Left ventricle myocardium superior (tissue), 1 donor: Measurements from ENCODE around the gene CSRP2. TPM values are rescaled to one million over a fixed set of nuclear protein-coding genes. Genes with fewer than 3 reads are reported as not detected.

Experiments used
- ATAC-seq: fragments of 200-7000 bp; cut with Tn5 transposase; one replicate; pipeline ENCODE4 v1.9.1; 2020; ENCODE audit warnings: mild to moderate bottlenecking, moderate library complexity
- DNase-seq: peaks from one replicate; pipeline ENCODE4 v3.0.0-alpha.2; 2020
- intact Hi-C: fragments of 100-400 bp; cut with micrococcal nuclease; formaldehyde crosslinking; loops from one replicate; pipeline ENCODE4 v1.11.0; 2022
- long read RNA-seq: library from polyadenylated mRNA; unstranded; transcript quantifications from one replicate; pipeline ENCODE4 v2.0.0, GENCODE V29; 2021
- total RNA-seq: library from RNA; stranded (reverse); fragmentation: NEBNext Ultra II Directional; extraction: Animal tissue kit (Norgen Biotek cat#: 25700); gene quantifications from one replicate; pipeline ENCODE4 v1.2.1, GENCODE V29; 2021
- donor health status: DM: no; HTN: yes; CAD: no; lungs with severe emphysema.

CSRP2 gene
- total RNA-seq: 54.1 TPM
- long read RNA-seq, transcript CSRP2-201 (6 exons, 943 nt): major isoform, 48 of 59 reads
- long read RNA-seq, partial matches to known transcripts: 5 of 59 reads
- long read RNA-seq, other reads (novel, unspliced or antisense): 1 of 59 reads

DNA sequence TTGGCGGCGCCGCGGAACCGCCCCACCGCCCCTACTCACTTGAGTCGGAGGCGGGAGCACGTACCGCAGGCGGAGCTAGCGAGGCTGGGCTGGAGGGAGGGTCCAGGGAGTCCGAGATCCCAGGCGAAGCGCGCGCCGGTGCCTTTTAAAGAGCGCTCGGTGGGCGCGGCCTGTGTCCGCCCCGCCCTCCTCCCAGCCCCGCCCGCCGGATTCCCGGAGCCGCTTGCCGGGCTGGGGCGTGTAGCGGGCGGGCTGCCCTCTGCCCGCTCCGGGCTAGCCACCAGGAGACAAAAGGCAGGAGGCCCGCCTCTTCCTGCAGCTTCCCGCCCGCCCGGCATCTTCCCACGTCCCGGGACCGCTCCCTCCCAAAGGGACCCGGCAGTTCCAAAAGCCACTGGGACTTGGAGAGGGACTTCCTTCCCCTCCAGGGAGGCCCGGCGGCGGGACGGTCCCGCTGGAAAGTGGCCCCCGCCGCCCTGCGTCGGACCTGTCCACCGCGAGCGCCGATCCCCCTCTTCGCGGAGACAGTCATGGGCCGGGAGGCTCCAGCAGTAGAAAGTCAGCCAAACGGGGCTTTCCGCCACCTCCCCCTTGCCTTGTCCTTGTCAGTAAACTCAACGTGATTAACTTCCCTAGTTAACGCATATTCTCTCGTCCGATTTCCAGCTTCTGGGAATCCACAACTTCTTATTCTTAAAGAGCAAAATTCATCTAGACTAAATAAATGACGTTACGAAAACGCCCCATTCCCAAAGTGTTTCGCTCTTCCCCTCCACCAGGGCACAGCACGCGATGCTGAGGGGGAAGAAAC lies at the start of gene CSRP2:
CSRP2 (minus strand) TSS at position 121 of the 811 bp plus-strand sequence. CDS start 12,759 bp downstream, outside the sequence.
- ATAC-seq (peak; percentile 97), DNase-seq (peak; percentile 95)
- intact Hi-C loops: no loop called here

DNA sequence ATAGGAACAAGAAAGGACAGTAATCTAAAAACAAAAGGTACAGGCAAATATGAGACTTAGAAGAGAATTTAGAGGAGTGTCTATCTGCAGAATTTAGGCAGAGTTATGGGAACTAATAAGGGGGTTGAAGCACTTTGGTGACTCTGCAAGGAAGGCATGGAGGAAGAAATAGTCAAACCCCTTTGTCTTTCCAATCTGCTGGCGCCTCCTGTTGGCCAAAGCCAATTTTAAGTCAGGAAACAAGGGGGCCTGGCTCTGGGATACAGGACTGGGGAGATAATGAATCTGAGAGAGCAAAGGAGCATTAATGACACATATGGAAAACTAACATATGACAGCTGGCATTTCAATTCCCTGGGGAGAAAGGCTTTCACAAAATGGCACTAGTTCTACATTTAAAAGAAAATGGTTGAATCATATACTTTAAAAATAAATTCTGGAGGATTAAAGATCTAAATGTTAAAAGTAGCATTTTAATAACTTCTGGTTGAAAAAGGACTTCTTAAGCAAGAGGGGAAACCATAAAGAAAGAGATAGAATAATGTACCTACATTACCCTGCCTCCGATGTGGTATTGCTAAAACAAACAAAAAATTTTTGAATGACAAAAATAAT lies 48.5 kb upstream of the CSRP2 start:
- peak; percentile 34 for DNase-seq
- no peak for ATAC-seq
- intact Hi-C loops: no loop called here

DNA sequence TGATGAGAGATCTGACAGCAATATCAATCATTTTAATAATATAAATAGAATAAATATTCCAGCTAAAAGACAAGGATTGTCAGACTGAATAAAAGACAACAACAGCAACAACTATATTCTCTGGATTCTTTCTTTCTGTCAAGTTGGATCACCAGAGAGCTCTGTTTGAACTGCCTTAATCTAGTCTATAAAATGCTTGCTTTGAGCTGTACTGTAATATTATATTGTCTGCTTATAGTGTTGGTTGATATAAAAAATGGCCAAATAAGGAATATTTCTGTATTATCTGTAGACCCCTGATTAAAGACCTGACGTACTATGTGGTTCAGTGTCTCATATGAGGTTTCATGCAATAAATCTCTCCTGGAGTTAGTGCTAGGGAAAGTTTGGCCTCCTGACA lies 46.3 kb upstream of the CSRP2 start:
- intact Hi-C loops: no loop called here
- DNase-seq (no peak), ATAC-seq (no peak)

DNA sequence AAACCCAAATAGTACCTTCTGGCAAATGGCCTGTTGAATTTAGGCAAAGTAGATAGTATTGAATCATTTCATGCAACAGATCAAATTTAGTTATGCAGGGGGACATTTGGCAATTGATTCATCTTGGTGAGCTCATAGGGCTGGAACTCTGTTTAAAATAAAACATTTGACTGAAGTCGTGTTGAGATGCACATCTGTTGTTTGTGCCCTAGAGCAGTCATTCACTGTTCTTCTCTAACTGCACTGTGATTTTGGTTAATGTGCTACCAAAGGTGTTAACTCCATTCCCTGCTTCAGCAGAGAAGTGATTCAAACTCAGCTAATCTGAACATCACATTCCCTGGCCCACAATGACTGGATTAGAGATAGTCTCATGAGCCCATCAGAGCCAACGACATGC lies 44.0 kb upstream of the CSRP2 start:
- ATAC-seq: no peak
- intact Hi-C loops: no loop called here
- no peak for DNase-seq

DNA sequence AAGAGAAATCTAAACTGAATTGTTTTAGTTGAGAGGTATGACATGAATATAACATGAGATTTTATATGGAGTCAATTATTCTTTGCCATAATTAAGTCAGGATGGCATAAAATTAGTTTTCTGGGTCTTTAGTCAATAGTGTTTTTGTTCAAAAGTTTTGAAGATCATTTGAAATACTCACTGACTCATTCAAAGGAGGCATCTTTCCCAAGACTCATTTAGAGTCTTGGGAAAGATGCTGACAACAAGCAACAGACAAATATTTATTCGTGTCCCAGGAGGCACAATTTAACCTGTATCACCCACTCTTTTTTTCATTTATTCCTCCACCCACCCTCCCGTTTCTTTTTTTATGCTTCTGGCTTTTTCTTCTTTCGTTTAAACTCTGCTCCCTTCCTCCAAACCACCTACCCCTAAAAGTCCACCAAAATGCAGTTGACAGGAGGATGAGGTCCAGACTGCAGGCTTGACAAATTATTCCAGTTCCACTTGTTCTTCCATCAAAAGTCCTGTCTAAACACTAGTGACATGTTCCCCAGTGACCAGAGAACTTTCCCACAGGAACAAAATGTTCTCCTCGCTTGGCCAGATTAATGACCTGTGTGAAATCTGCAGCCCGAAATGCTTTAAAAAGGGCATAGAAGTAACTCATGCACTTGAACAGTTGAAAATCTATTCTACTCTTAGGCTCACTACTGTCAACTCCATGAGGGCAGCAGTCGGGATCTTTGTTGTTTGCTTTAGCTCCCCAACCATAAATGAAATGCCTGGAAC lies 43.3 kb upstream of the CSRP2 start:
- intact Hi-C loops: no loop called here
- DNase-seq (no peak), ATAC-seq (peak; percentile 38)

DNA sequence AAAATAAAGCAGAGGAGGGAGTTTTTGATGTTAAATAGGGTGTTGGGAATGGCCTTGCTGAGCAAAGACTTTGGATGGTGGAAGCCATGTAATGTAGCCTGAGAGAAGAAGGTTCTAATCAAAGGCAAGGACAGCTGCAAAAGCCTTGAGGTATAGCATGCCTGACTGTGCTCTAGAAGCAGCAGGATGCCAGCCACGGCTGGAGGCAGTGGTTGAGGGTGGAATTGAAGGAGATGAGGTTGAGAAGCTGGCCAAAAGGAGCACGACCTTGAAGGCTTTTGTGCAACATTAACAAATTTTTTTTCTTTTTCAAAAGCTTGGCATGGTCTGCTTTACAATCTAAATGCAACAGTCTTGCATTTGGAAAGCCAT lies 42.3 kb upstream of the CSRP2 start:
- intact Hi-C loops: no loop called here
- DNase-seq (no peak), ATAC-seq (no peak)

- DNase-seq (no peak), ATAC-seq (no peak)
- intact Hi-C loops: no loop called here
These were observed 41.6 kb upstream of the CSRP2 start for GRCh38 chr12:76920172-76921099.

DNA sequence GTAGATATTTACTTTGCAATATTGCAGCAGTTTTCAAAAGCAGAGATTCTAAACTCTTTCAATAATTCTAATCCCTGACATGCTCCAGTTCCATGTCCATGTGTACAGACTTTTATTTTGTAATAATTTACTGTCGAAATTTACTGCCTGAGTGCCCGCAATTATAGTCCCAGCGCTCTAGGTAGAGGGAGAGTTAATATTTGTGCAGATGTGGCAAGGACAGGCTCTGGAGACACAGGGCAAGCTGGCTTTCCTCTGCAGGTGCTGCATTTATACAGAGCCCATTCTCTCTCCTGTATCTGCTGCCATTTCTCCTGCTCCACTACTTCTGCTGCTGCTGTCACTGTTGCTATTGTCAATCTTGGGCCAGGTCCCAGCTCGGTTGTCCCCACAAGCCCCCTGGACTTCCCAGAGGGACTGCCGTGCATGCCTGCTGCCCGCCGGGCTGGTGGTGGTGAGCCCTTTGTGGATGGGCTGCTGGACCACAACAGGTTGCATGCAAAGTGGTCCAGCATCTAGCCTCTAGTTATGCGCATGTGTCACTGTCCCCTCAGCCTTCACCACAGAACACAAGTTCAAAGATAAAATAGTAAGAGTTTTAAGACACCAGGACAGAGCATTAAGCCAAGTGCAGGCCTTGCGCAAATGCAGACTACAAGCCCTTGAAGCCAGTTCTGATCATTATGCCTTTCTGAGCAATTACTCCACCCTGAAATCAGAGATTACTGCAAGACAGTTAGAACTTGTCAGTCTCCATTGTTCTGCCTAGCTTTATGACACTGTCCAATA lies 40.8 kb upstream of the CSRP2 start:
- intact Hi-C loops: no loop called here
- no peak for DNase-seq
- ATAC-seq: no peak

DNA sequence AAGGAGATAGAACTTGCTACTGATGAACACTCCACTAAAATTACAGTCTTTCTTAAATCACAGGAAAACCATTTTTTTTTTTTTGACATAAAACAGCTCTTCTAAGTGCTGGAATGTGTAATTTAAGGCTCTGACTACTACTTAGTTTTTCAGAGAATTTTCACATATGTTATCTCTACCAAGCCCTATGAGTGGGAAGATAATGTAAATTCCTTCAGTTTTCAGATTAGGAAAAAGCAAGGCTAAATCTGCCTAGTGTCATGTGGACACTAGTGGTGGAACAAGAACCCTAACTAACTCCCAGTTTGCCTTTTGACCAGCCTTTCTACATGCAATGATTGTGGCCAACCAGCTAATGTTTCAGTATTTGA lies 37.3 kb upstream of the CSRP2 start:
- no peak for DNase-seq
- intact Hi-C loops: no loop called here
- ATAC-seq: no peak

GRCh38 chr12:76915361-76916169 lies 36.7 kb upstream of the CSRP2 start:
- DNase-seq: no peak
- intact Hi-C loops: no loop called here
- peak; percentile 39 for ATAC-seq

GRCh38 chr12:76914102-76914859 lies 35.5 kb upstream of the CSRP2 start:
- ATAC-seq (no peak), DNase-seq (no peak)
- intact Hi-C loops: no loop called here

GRCh38 chr12:76909290-76909689 lies 30.5 kb upstream of the CSRP2 start:
- intact Hi-C loops: no loop called here
- DNase-seq (no peak), ATAC-seq (no peak)

DNA sequence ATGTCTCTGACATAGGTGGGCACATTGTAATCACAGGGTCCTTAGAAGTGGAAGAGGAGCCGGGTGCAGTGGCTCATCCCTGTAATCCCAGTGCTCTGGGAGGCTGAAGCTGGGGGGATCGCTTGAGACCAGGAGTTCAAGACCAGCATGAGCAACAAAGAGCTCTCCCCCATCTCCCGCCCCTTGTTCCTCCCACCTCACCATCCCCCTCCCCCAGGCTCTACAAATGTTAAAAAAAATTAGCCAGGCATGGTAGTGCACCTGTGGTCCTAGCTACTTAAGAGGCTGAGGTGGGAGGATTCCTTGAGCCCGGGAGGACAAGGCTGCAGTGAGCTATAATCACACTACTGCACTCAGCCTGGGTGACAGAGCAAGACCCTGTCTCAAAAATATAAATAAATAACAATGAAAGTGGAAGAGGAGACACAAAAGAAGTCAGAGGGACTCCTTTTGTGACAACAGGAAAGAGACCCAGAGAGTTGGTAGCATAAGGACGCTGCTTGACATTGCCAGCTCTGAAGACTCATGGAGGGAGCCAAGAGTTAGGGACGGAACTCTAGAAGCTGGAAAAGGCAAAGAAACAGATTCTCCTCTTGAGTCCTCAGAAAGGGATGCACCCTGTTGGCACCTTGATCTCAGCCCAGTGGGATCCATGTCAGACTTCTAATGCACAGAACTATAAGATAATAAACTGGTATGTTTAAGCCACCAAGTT lies 29.6 kb upstream of the CSRP2 start:
- ATAC-seq: no peak

DNA sequence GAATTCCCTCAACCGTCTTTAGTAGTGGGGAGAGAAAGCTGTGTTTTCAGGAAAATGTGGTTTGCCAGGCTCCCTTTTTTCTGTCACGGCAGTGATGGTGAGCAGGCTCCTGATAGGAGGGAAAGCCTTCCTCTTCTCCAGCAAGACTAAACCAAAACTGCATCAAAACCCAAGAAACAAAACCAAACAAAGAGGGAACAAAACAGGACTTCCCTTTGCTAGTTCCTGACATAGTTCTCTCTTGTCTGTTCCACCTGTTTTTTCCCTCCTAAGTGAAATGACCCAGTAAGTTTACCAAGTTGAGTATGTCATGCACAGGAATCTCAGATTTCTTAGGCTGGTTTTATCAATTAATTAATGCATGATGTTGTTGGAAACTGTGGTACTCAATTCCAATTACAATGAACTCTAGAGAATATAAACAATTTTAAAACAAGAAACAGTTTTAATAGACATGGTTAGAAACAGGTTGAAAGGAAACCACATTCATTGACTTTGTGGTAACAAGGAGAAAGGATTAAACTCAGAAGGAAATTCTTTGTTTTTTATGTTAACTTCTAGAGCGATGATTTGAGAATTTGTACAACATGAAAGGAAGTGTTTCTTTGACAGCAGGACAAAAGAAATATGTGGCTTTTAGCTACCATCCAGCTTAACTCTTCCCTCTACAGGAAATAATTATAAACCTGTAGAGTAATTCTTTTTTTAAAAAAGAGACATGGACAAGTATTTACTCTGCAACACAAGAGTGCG lies 23.0 kb upstream of the CSRP2 start:
- DNase-seq (no peak), ATAC-seq (no peak)
- intact Hi-C loops: no loop called here

More for the DNA sequence above, 29.6 kb upstream of the CSRP2 start:
- DNase-seq: no peak
- intact Hi-C loops: no loop called here

DNA sequence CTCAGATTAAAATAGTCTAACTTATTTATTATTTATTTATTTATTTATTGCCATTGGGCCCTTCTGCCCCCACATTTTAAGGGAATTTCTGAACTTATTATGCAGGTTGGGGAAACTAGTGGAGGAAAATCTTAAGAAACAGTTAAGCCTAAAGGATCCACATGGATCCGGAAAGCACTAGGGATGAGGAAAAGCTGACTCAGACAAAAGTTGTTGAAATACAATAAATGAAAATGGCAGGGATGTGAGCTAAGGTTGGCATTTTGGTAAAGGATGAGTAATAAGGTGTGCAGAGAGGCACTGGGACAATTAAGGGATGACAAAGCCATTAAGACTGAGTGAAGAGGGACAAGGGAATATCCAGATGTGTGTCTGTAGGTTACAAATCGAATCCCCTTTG lies 20.7 kb upstream of the CSRP2 start:
- DNase-seq (no peak), ATAC-seq (no peak)
- intact Hi-C loops: no loop called here
